Osteoblast (primary cell): ENCODE results near the gene ADCYAP1R1. TPM values are rescaled to one million over a fixed set of nuclear protein-coding genes. Genes with fewer than 3 reads are reported as not detected.

Source experiments
- DNase-seq: peaks from one replicate; pipeline ENCODE4 v3.0.0; 2011; ENCODE audit warnings: low spot score, mixed read lengths; ENCODE audit not compliant: insufficient read length; ENCODE audit errors: missing footprints
- H2AFZ ChIP-seq: 2 replicates; pipeline ENCODE4 v1.6.0; 2011; ENCODE audit warnings: mild to moderate bottlenecking, low read length
- H3K27ac ChIP-seq: 2 replicates; pipeline ENCODE4 v1.5.1; 2011; ENCODE audit warnings: mild to moderate bottlenecking, low read depth, low read length, moderate library complexity
- H3K27me3 ChIP-seq: 2 replicates; pipeline ENCODE4 v1.6.0; 2012; ENCODE audit warnings: mild to moderate bottlenecking, control low read depth, inconsistent platforms, low read length, moderate library complexity; ENCODE audit not compliant: insufficient read depth
- H3K36me3 ChIP-seq: 2 replicates; pipeline ENCODE4 v1.5.1; 2011; ENCODE audit warnings: mild to moderate bottlenecking, low read length, control low read depth, moderate library complexity; ENCODE audit not compliant: insufficient read depth
- H3K4me1 ChIP-seq: 2 replicates; pipeline ENCODE4 v1.5.1; 2011; ENCODE audit warnings: mild to moderate bottlenecking, low read length, control low read depth, moderate library complexity; ENCODE audit not compliant: insufficient read depth
- H3K4me2 ChIP-seq: 2 replicates; pipeline ENCODE4 v1.6.0; 2011; ENCODE audit warnings: mild to moderate bottlenecking, low read length; ENCODE audit not compliant: insufficient read depth
- H3K4me3 ChIP-seq: fragments of 200-600 bp; sonication (generic); 3 replicates; pipeline ENCODE4 v1.5.1; 2012; ENCODE audit warnings: mild to moderate bottlenecking, low read length, inconsistent platforms; ENCODE audit not compliant: insufficient read depth
- H3K79me2 ChIP-seq: 2 replicates; pipeline ENCODE4 v1.6.0; 2012; ENCODE audit warnings: mild to moderate bottlenecking, low read length, control low read depth, inconsistent platforms; ENCODE audit not compliant: insufficient read depth
- H3K9me3 ChIP-seq: 2 replicates; pipeline ENCODE4 v1.5.1; 2011; ENCODE audit warnings: low read depth, low read length, control low read depth
- H4K20me1 ChIP-seq: 2 replicates; pipeline ENCODE4 v1.6.0; 2012; ENCODE audit warnings: mild to moderate bottlenecking, low read length, control low read depth; ENCODE audit not compliant: insufficient read depth
- total RNA-seq: library from RNA; depleted of rRNA; stranded (reverse); fragments of >200 nt; gene quantifications from 2 replicates; pipeline ENCODE4 v1.2.3, GENCODE V29; 2012
- TF ChIP-seq, protein P1 (sequence below): IDR thresholded peaks from 2 replicates; pipeline ENCODE4 v1.5.1; 2011; ENCODE audit warnings: mild to moderate bottlenecking, low read depth, low read length, moderate library complexity; ENCODE audit errors: extremely low read depth

ADCYAP1R1 gene
- total RNA-seq, 1 donor = not detected

- no peak overlapping the region for H3K4me3 ChIP-seq
- no peak overlapping the region for H3K27ac ChIP-seq
- no peak for DNase-seq
- H3K4me2 ChIP-seq = no peak overlapping the region
- no peak overlapping the region for H2AFZ ChIP-seq
- H4K20me1 ChIP-seq = no peaks in the 10 kb centered on the region
- no peaks in the 10 kb centered on the region for H3K36me3 ChIP-seq
- no peaks in the 10 kb centered on the region for H3K4me1 ChIP-seq
- no peaks in the 10 kb centered on the region for H3K9me3 ChIP-seq
- TF ChIP-seq, protein P1, sequence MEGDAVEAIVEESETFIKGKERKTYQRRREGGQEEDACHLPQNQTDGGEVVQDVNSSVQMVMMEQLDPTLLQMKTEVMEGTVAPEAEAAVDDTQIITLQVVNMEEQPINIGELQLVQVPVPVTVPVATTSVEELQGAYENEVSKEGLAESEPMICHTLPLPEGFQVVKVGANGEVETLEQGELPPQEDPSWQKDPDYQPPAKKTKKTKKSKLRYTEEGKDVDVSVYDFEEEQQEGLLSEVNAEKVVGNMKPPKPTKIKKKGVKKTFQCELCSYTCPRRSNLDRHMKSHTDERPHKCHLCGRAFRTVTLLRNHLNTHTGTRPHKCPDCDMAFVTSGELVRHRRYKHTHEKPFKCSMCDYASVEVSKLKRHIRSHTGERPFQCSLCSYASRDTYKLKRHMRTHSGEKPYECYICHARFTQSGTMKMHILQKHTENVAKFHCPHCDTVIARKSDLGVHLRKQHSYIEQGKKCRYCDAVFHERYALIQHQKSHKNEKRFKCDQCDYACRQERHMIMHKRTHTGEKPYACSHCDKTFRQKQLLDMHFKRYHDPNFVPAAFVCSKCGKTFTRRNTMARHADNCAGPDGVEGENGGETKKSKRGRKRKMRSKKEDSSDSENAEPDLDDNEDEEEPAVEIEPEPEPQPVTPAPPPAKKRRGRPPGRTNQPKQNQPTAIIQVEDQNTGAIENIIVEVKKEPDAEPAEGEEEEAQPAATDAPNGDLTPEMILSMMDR = no peak
- H3K27me3 ChIP-seq = peaks cover 3% of the 10 kb centered on the region
- no peaks in the 10 kb centered on the region for H3K79me2 ChIP-seq
Measured at GRCh38 chr7:31123321-31123720, 71.2 kb downstream of the ADCYAP1R1 start.

GRCh38 chr7:31123726-31124125, 71.6 kb downstream of the ADCYAP1R1 start:
- Histone ChIP-seq H4K20me1 (no peaks in the 10 kb centered on the region), H3K36me3 (no peaks in the 10 kb centered on the region), H3K27ac (no peak overlapping the region), H3K4me1 (no peaks in the 10 kb centered on the region), H2AFZ (no peak overlapping the region), H3K27me3 (peaks cover 3% of the 10 kb centered on the region), H3K79me2 (no peaks in the 10 kb centered on the region), H3K4me3 (no peak overlapping the region), H3K4me2 (no peak overlapping the region), H3K9me3 (no peaks in the 10 kb centered on the region)
- DNase-seq = no peak
- TF ChIP-seq, protein P1 = no peak

GRCh38 chr7:31125171-31125570, 73.1 kb downstream of the ADCYAP1R1 start:
- H3K36me3 ChIP-seq = no peaks in the 10 kb centered on the region
- no peak overlapping the region for H2AFZ ChIP-seq
- no peak overlapping the region for H3K4me2 ChIP-seq
- TF ChIP-seq, protein P1 = no peak
- no peaks in the 10 kb centered on the region for H3K79me2 ChIP-seq
- H4K20me1 ChIP-seq = no peaks in the 10 kb centered on the region
- peaks cover 3% of the 10 kb centered on the region for H3K27me3 ChIP-seq
- no peaks in the 10 kb centered on the region for H3K4me1 ChIP-seq
- H3K27ac ChIP-seq = no peak overlapping the region
- no peak for DNase-seq
- H3K9me3 ChIP-seq = no peaks in the 10 kb centered on the region
- H3K4me3 ChIP-seq = no peak overlapping the region

- no peaks in the 10 kb centered on the region for H3K9me3 ChIP-seq
- H4K20me1 ChIP-seq = no peaks in the 10 kb centered on the region
- no peak for DNase-seq
- H3K79me2 ChIP-seq = no peaks in the 10 kb centered on the region
- no peak overlapping the region for H3K27ac ChIP-seq
- TF ChIP-seq, protein P1 = peak; percentile 58
- no peak overlapping the region for H3K4me2 ChIP-seq
- H3K4me1 ChIP-seq = no peaks in the 10 kb centered on the region
- H3K36me3 ChIP-seq = no peaks in the 10 kb centered on the region
- no peak overlapping the region for H3K4me3 ChIP-seq
- H3K27me3 ChIP-seq = peaks cover 3% of the 10 kb centered on the region
- no peak overlapping the region for H2AFZ ChIP-seq
Measured at GRCh38 chr7:31126976-31127375, 74.9 kb downstream of the ADCYAP1R1 start.
